ENCODE results near the gene OR2T29.
"Not testable (repeated sequence)": the region's sequence is repeated elsewhere in the genome, so short reads cannot be mapped to it uniquely, and the experiment has no call there.

Gene OR2T29

GRCh38 chr1:248562672-248563071 is at the start of gene OR2T29:
Gene OR2T29 (minus strand): TSS chr1:248562772. CDS start chr1:248559491, 3,281 bp downstream.
- not testable (repeated sequence) for DNase-seq (ENCODE audit: low read depth)

GRCh38 chr1:248611883-248612414 is 49.4 kb upstream of the OR2T29 start:
- no peak for DNase-seq (ENCODE audit: low read depth)

- DNase-seq (ENCODE audit: low read depth), result no peak
These were observed 47.7 kb upstream of the OR2T29 start for GRCh38 chr1:248610301-248610700.

- no peak for DNase-seq (ENCODE audit: low read depth)
These were observed 36.8 kb upstream of the OR2T29 start for GRCh38 chr1:248599396-248599795.

- no peak for DNase-seq (ENCODE audit: low read depth)
These were observed 35.0 kb upstream of the OR2T29 start, which contains the start of gene OR2T10 for GRCh38 chr1:248597589-248597988. Gene OR2T10 (minus strand): TSS chr1:248597700. CDS start chr1:248593768, 3,932 bp downstream.

- DNase-seq (ENCODE audit: low read depth), result no peak
These were observed 34.0 kb upstream of the OR2T29 start for GRCh38 chr1:248596615-248597014.

GRCh38 chr1:248593226-248593625 is 30.7 kb upstream of the OR2T29 start:
- DNase-seq (ENCODE audit: low read depth), result no peak

GRCh38 chr1:248592655-248593054 is 30.1 kb upstream of the OR2T29 start:
- no peak for DNase-seq (ENCODE audit: low read depth)

GRCh38 chr1:248590055-248590454 is 27.5 kb upstream of the OR2T29 start:
- no peak for DNase-seq (ENCODE audit: low read depth)

GRCh38 chr1:248589334-248589733 is 26.8 kb upstream of the OR2T29 start:
- no peak for DNase-seq (ENCODE audit: low read depth)

GRCh38 chr1:248585266-248585665 is 22.7 kb upstream of the OR2T29 start:
- no peak for DNase-seq (ENCODE audit: low read depth)

GRCh38 chr1:248576260-248576980 is 13.8 kb upstream of the OR2T29 start:
- no peak for DNase-seq (ENCODE audit: low read depth)

GRCh38 chr1:248574657-248575056 is 12.1 kb upstream of the OR2T29 start, which contains the start of gene OR2T34:
Gene OR2T34 (minus strand): TSS chr1:248574757. CDS start chr1:248574757, 0 bp downstream.
- DNase-seq (ENCODE audit: low read depth), result not testable (repeated sequence)

GRCh38 chr1:248573856-248574255 is 11.3 kb upstream of the OR2T29 start:
- not testable (repeated sequence) for DNase-seq (ENCODE audit: low read depth)

- DNase-seq (ENCODE audit: low read depth), result not testable (repeated sequence)
These were observed 9.5 kb upstream of the OR2T29 start for GRCh38 chr1:248572049-248572448.

GRCh38 chr1:248570811-248571210 is 8.2 kb upstream of the OR2T29 start:
- DNase-seq (ENCODE audit: low read depth), result not testable (repeated sequence)

GRCh38 chr1:248569049-248569448 is 6.5 kb upstream of the OR2T29 start:
- not testable (repeated sequence) for DNase-seq (ENCODE audit: low read depth)

- DNase-seq (ENCODE audit: low read depth), result not testable (repeated sequence)
These were observed 3.2 kb upstream of the OR2T29 start for GRCh38 chr1:248565530-248566373.

- not testable (repeated sequence) for DNase-seq (ENCODE audit: low read depth)
These were observed 11.5 kb downstream of the OR2T29 start for GRCh38 chr1:248551027-248551426.

GRCh38 chr1:248547383-248547782 is 15.2 kb downstream of the OR2T29 start:
- not testable (repeated sequence) for DNase-seq (ENCODE audit: low read depth)

GRCh38 chr1:248537449-248537848 is 25.1 kb downstream of the OR2T29 start:
- not testable (repeated sequence) for DNase-seq (ENCODE audit: low read depth)

GRCh38 chr1:248521856-248522255 is 40.7 kb downstream of the OR2T29 start:
- no peak for DNase-seq (ENCODE audit: low read depth)

All from fibroblast of the conjunctiva (primary cell).